GM12892 (cell line): ENCODE data around the gene NRXN3.

Experiments
- DNase-seq: peaks from one replicate; pipeline ENCODE4 v3.0.0; 2011; ENCODE audit not compliant: insufficient read length
- FAIRE-seq: peaks from 2 replicates; lab custom pipeline; 2011; peaks lifted over from hg19 to GRCh38; lab: Jason Lieb, UNC
- POLR2A ChIP-seq: IDR thresholded peaks from 2 replicates; pipeline ENCODE4 v1.6.1; 2011; ENCODE audit warnings: low read depth, low read length, control low read depth
- POLR2AphosphoS5 ChIP-seq: IDR thresholded peaks from 2 replicates; pipeline ENCODE4 v1.6.1; 2011; ENCODE audit warnings: low read depth, low read length, control low read depth
- TAF1 ChIP-seq: IDR thresholded peaks from 2 replicates; pipeline ENCODE4 v1.6.1; 2011; ENCODE audit warnings: low read depth, mild to moderate bottlenecking, control low read depth, low read length, borderline replicate concordance

Gene NRXN3

DNA sequence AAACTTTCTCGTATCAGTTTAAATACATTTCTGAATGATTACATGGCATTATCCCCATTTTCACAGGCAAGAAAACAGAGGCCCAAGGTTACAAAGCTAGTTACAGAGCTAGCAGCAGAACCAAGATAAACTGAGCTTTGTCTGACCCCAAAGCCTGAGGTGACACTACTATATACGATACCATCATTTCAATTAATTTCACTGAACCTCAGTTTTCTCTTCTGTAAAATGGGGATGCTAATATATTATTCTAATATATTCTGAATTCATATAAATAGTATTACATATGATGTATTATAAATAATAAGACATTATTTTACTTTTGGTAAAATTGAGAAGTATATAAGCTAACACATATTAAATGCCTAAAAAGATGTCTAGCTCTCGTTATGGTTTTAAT lies 143.3 kb downstream of the NRXN3 start:
- TF ChIP-seq POLR2AphosphoS5 (no peak), TAF1 (no peak), POLR2A (no peak)
- FAIRE-seq (no peak), DNase-seq (no peak)

DNA sequence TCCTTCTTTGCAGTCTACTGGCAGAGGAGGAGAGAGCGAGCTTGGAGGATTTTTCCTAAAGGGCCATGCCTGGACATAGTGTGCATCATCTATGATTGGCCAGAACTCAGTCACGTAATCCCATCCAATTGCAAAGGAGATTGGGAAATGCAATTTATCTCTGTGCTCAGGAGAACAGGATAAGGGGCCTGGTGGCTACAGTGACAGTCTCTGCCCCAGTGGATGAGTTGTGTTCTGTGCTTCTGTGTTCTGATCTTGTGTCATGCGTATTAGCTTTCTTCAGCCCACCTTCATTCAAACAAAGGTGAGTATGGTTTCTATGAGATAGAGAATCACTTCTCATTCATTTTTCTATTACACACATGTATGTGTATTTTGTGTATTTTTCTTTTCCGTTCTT lies 144.3 kb downstream of the NRXN3 start:
- no peak for TF ChIP-seq TAF1
- no peak for TF ChIP-seq POLR2AphosphoS5
- TF ChIP-seq POLR2A, result no peak

DNA sequence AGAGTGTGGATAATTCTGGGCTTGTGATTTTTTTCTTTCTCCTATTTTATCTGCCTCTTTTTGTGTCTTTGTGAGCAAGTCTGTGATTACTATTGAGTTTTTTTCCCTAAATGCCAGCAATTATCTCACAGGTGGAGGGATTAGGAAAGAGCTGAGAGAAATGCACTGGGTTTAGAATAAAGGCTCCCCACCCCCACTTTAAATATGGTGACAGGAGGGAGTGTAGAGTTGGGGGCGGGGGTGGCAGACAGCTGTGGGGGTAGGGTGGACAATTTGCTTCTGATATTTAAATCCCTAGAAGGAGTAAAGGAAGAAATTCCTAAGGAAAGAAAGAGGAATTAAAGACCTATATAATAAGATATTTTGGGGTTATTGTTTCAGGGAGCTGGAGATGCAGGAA lies 145.9 kb downstream of the NRXN3 start:
- DNase-seq (no peak), FAIRE-seq (no peak)
- no peak for TF ChIP-seq POLR2AphosphoS5
- TF ChIP-seq POLR2A, result no peak
- TF ChIP-seq TAF1, result no peak

More for the DNA sequence above, 144.3 kb downstream of the NRXN3 start:
- FAIRE-seq, result no peak
- no peak for DNase-seq

DNA sequence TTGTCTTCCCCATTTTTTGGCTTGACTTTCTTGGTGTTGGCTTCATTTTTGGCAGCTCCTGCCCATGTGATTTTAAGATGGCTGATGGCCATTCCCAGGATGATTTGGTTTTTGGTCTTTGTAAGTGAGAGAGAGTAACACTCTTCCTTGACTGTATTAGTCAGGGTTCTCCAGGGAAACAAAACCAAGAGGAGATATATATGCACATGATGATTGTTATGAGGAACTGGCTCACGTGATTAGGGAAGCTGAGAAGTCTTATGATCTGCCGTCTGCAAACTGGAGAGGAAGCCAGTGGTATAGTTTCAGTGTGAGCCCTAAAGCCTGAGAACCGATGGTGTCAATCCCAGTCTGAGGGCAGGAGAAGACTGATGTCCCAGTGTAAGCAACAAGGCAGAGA lies 146.6 kb downstream of the NRXN3 start:
- DNase-seq (no peak), FAIRE-seq (no peak)
- TF ChIP-seq POLR2AphosphoS5 (no peak), TAF1 (no peak), POLR2A (no peak)

DNA sequence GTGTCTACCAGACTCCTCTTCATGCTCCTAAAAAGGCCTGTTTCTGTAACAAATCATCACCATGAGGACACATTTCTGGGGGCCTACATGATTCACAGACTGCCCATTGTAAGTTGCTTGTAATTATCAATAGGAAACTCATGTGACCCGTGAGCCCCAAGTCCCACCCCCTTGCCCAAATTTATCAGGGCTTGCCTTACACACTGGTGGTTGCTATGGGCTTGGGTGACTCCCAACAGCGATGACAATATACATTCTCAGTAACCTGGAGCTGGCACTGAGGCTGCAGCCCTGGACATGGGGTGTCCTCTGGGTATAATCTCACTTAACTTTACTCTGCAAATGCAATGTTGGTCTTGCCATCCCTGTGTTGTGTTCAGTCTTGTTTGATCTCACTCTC lies 149.2 kb downstream of the NRXN3 start:
- TF ChIP-seq POLR2AphosphoS5 (no peak), TAF1 (no peak), POLR2A (no peak)
- no peak for FAIRE-seq
- DNase-seq, result no peak

DNA sequence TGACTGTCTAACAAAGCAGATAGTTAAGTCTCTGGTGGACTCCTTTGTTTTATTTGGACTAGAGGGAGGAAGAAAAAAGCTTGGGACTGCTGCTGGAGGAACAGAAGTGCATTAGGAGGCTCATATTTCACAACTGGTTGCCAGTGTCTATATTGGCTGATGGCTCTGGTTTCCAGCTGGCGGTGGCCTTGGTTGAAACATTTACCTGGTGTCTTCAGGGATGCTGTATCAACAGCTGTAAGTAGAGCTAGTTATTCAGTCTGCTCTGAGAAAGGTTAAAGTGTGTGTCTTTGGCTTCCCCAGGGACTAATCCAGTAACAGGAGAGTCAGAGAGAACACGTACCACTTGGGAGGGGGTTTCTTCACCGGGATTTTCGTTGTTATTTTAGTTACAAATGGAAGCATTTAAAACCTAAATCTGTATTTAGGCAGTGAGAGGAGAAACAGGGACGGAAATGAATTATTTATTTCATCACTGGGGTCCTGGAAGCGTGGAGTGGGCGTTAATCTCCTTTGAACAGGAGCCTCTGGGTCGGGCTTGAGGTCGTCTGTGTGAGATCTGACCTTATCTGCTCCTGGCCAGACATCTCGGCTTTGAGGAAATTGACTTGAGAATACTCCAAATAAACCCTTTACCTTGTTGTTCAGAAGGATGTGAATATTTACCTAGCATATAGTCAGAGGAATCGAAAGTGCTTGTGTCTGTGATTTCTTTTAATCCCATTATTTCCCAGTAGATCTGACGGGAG lies 149.9 kb downstream of the NRXN3 start:
- DNase-seq (no peak), FAIRE-seq (no peak)
- TF ChIP-seq POLR2A, result no peak
- TF ChIP-seq TAF1, result no peak
- TF ChIP-seq POLR2AphosphoS5, result no peak

DNA sequence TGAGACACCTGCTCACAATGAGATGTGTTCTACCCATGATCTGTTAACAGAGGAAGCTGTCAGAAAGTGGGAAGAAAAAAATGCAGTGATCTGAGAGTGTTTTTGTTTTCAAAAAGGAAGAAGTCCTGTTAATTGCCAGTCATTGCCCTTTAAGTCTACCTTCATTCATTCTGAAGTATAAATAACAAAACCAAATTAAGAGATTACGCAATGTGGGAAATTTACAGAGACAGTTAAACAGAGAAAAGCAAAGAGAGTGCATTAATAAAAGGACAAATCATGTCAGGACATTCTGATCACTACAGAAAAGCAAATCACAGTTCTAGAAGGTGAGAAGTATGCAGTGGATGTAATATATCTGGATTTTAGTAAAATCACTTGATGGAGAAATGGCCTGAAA lies 154.2 kb downstream of the NRXN3 start:
- DNase-seq, result no peak
- TF ChIP-seq POLR2A, result no peak
- TF ChIP-seq TAF1, result no peak
- TF ChIP-seq POLR2AphosphoS5, result no peak
- no peak for FAIRE-seq

DNA sequence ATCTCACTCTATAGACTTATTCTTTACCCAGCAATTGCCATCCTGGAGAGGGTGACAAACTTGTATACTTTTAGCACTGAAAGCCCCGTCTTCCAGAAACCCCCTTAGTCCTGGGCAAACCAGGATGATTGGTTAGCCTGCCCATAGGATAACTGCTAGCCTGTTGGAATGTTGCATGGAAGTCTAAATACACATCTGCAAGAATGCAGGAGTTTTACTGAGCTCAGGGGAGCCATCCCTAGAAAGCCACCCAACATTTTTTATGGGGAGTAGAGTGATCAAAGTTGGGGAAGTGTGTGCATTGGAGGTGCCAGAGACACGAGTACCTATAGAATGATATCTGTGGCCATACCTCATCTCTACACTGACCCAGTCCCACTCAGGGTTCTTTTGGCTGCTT lies 155.7 kb downstream of the NRXN3 start:
- no peak for DNase-seq
- no peak for FAIRE-seq
- TF ChIP-seq POLR2AphosphoS5 (no peak), TAF1 (no peak), POLR2A (no peak)

DNA sequence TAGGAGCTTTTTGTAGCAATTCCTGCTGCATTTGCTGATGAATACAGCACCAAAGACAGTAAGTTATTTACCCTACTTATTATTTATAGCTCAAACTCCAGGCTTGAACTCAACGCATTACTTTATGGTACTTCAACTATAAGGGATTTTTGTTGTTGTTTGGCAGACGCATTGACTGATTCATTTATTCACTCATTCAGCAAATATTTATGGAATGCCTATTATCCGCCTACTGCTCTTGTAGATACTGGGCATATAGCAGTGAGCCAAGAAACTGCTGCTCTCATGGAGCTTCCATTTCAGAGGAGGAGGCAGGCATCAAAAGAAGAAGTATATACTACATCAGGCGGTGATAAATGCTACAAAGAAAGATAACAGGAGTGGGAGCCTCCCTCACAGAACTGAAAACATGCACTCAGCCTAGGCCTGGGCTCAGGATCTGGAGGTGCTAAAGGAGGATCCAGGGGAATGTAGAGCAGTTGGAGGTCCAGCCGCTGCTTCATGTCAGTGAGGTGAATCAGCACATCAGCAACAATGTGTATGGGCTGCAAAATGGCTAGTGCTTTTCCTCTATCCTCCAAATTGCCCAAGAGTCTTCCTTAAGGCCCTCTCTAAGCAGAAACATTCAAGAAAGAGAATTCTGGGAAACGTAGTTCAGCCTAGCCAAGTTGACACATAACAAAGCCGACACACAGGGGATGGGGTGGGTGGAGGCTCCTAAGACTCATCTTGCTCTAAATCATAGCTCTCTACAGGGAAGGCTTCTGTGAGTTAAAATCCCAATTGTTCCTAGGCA lies 157.5 kb downstream of the NRXN3 start:
- FAIRE-seq (no peak), DNase-seq (no peak)
- no peak for TF ChIP-seq POLR2A
- TF ChIP-seq POLR2AphosphoS5, result no peak
- no peak for TF ChIP-seq TAF1

DNA sequence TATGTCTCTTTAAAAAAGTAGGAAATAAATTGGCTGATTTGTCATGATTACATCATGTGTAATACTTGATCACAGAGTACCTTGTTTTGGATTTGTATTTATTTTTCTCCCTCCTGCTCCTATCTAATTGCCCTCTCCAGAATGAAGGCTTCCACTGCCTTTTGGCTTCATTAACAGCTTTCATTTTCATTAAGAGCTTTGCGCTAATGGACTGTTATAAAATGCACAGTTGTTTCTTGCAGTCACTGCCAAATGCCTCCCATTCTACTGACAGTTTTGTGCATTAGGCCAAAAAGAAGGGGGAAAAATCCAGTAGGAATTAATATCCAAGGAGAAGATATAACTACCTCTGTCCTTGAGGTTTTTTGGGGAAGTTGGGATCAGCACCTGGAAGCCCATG lies 159.2 kb downstream of the NRXN3 start:
- no peak for TF ChIP-seq POLR2A
- TF ChIP-seq TAF1, result no peak
- no peak for TF ChIP-seq POLR2AphosphoS5
- no peak for DNase-seq
- no peak for FAIRE-seq

DNA sequence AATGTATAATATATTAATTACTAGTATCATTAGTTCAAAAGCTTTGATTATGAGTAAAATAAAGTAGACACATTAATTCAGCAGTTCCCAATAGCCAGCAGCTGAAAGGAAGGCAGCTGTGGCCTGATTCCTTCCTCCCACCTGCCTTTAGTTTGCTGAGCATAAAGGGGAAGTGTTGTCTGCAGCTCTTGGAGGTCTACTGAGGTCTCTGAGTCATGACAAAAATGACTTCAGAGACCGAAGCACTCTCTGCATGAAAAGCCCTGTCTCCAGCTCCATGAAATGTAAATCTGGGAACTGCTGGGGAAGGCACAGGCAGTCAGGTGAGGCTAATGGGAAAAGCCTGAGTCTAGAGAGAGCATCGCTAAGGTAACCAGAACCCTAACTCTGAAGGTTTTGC lies 165.4 kb downstream of the NRXN3 start:
- TF ChIP-seq TAF1 (no peak), POLR2AphosphoS5 (no peak), POLR2A (no peak)
- DNase-seq (no peak), FAIRE-seq (no peak)
